IMR-90 (cell line): ENCODE measurements around the gene ENOX1. TPM values are rescaled to one million over a fixed set of nuclear protein-coding genes. Genes with fewer than 3 reads are reported as not detected.

Source experiments
- ATAC-seq: fragments of 200-7000 bp; cut with Tn5 transposase; 2 replicates; pipeline ENCODE4 v1.9.1; 2020; ENCODE audit warnings: low read depth, mild to moderate bottlenecking, moderate library complexity
- BruUV-seq: library from RNA; stranded (reverse); fragments of 400-500 nt; replicated peaks from 2 replicates; lab custom pipeline; 2021; lab: Mats Ljungman, UMichigan
- CTCF ChIA-PET: fragments of 300-600 bp; formaldehyde crosslinking; extraction: SDS; loops from one replicate; lab custom pipeline; 2021; ENCODE audit warnings: antibody characterized with exemption; lab: Yijun Ruan, JAX
- POLR2A ChIA-PET: fragments of 300-600 bp; sonication (Branson Sonifier 250); formaldehyde crosslinking; loops from one replicate; lab custom pipeline; 2022; ENCODE audit warnings: antibody characterized with exemption; ENCODE audit not compliant: unreplicated experiment; lab: Charles Lee
- DNase-seq: peaks from one replicate; pipeline ENCODE4 v3.0.0; 2013
- H2AFZ ChIP-seq: replicated peaks from 2 replicates; pipeline ENCODE3; 2013; ENCODE audit warnings: low read length, mild to moderate bottlenecking; ENCODE audit not compliant: poor library complexity
- H2AK5ac ChIP-seq: 2 replicates; pipeline ENCODE4 v1.6.1; 2013; ENCODE audit warnings: low read depth, low read length, inconsistent platforms
- H2AK9ac ChIP-seq: replicated peaks from 2 replicates; pipeline ENCODE3; 2013; ENCODE audit warnings: mild to moderate bottlenecking, low read depth, low read length, moderate library complexity; ENCODE audit not compliant: poor library complexity
- H2BK120ac ChIP-seq: 2 replicates; pipeline ENCODE4 v1.6.1; 2013; ENCODE audit warnings: low read depth, low read length, inconsistent platforms
- H2BK15ac ChIP-seq: 3 replicates; pipeline ENCODE4 v1.6.1; 2013; ENCODE audit warnings: low read depth, low read length, inconsistent platforms
- H2BK20ac ChIP-seq: 2 replicates; pipeline ENCODE4 v1.6.1; 2013; ENCODE audit warnings: low read depth, mild to moderate bottlenecking, inconsistent platforms, low read length, moderate library complexity
- H2BK5ac ChIP-seq: 2 replicates; pipeline ENCODE4 v1.6.1; 2013; ENCODE audit warnings: mild to moderate bottlenecking, low read depth, low read length, inconsistent platforms; ENCODE audit not compliant: poor library complexity, severe bottlenecking
- H3K14ac ChIP-seq: replicated peaks from 2 replicates; pipeline ENCODE4 v1.6.1; 2013; ENCODE audit warnings: low read depth, low read length, inconsistent platforms
- H3K18ac ChIP-seq: 2 replicates; pipeline ENCODE4 v1.6.1; 2013; ENCODE audit warnings: low read depth, low read length, control low read depth
- H3K23ac ChIP-seq: 2 replicates; pipeline ENCODE4 v1.6.1; 2013; ENCODE audit warnings: low read depth, low read length, inconsistent platforms
- H3K27ac ChIP-seq: 2 replicates; pipeline ENCODE4 v1.5.1; 2013; ENCODE audit warnings: mild to moderate bottlenecking, control low read depth, low read length; ENCODE audit not compliant: insufficient read depth
- H3K27me3 ChIP-seq: 2 replicates; pipeline ENCODE4 v1.6.1; 2013; ENCODE audit warnings: low read length; ENCODE audit not compliant: control insufficient read depth, insufficient read depth
- H3K36me3 ChIP-seq: 2 replicates; pipeline ENCODE4 v1.6.1; 2013; ENCODE audit warnings: low read length, mixed read lengths; ENCODE audit not compliant: control insufficient read depth, insufficient read depth
- H3K4ac ChIP-seq: 2 replicates; pipeline ENCODE4 v1.6.1; 2013; ENCODE audit warnings: low read depth, low read length, inconsistent platforms
- H3K4me1 ChIP-seq: 2 replicates; pipeline ENCODE4 v1.6.1; 2013; ENCODE audit warnings: low read length, mixed read lengths; ENCODE audit not compliant: control insufficient read depth, insufficient read depth
- H3K4me2 ChIP-seq: 2 replicates; pipeline ENCODE4 v1.6.1; 2013; ENCODE audit warnings: low read depth, mild to moderate bottlenecking, control low read depth, low read length, moderate library complexity
- H3K4me3 ChIP-seq: 2 replicates; pipeline ENCODE4 v1.5.1; 2013; ENCODE audit warnings: low read depth, mild to moderate bottlenecking, control low read depth, low read length, moderate library complexity; ENCODE audit not compliant: insufficient read depth
- H3K56ac ChIP-seq: 2 replicates; pipeline ENCODE4 v1.6.1; 2013; ENCODE audit warnings: low read length, inconsistent platforms; ENCODE audit not compliant: insufficient read depth; ENCODE audit errors: extremely low read depth
- H3K79me1 ChIP-seq, 2 experiments: 2 replicates each; pipeline ENCODE4 v1.6.1; 2013; ENCODE audit warnings: low read length in 2 of 2, inconsistent platforms in 1 of 2, low read depth in 1 of 2
- H3K9ac ChIP-seq: 2 replicates; pipeline ENCODE4 v1.6.1; 2013; ENCODE audit warnings: low read depth, low read length, control low read depth
- H3K9me1 ChIP-seq: 2 replicates; pipeline ENCODE4 v1.6.1; 2013; ENCODE audit warnings: low read length, inconsistent platforms; ENCODE audit not compliant: insufficient read depth
- H3K9me3 ChIP-seq: 2 replicates; pipeline ENCODE4 v1.6.1; 2013; ENCODE audit warnings: low read length; ENCODE audit not compliant: control insufficient read depth, insufficient read depth
- H4K20me1 ChIP-seq: 2 replicates; pipeline ENCODE4 v1.6.1; 2013; ENCODE audit warnings: low read length, inconsistent platforms; ENCODE audit not compliant: insufficient read depth
- H4K5ac ChIP-seq: 2 replicates; pipeline ENCODE4 v1.6.1; 2013; ENCODE audit warnings: mild to moderate bottlenecking, low read depth, low read length, control low read depth
- H4K8ac ChIP-seq, 2 experiments: 2 replicates each; pipeline ENCODE4 v1.6.1; 2013; ENCODE audit warnings: low read depth in 2 of 2, low read length in 2 of 2, control low read depth in 1 of 2, inconsistent platforms in 1 of 2
- H4K91ac ChIP-seq: 2 replicates; pipeline ENCODE4 v1.6.1; 2013; ENCODE audit warnings: low read depth, low read length, inconsistent platforms; ENCODE audit not compliant: insufficient read depth
- MXI1 ChIP-seq: IDR thresholded peaks from 2 replicates; pipeline ENCODE4 v1.6.1; 2012; ENCODE audit warnings: low read depth, mild to moderate bottlenecking, low read length, moderate library complexity, borderline replicate concordance
- SMC3 ChIP-seq: fragments of 150-350 bp; IDR thresholded peaks from 2 replicates; pipeline ENCODE4 v1.6.1; 2016; ENCODE audit warnings: low read depth, mild to moderate bottlenecking, antibody characterized with exemption, low read length, moderate library complexity
- WGBS, 2 experiments: methylation state at CpG; one replicate each; pipeline versions ENCODE4 v1.1.5 to v1.1.7; 2013; ENCODE audit warnings: missing lambda C conversion rate in 2 of 2; ENCODE audit not compliant: insufficient read length in 1 of 2; ENCODE audit errors: extremely low coverage in 2 of 2; 5-methylcytosine and 5-hydroxymethylcytosine counted together
- dilution Hi-C: fragments of 300-500 bp; cut with HindIII; formaldehyde crosslinking; loops from one replicate; pipeline ENCODE4 v1.14.3; 2018; ENCODE audit warnings: low sequenced_read_pairs; ENCODE audit not compliant: unreplicated experiment
- in situ Hi-C: fragments of 300-500 bp; cut with MboI; formaldehyde crosslinking; loops from 3 replicates; pipeline ENCODE4 v1.14.3; 2019; ENCODE audit warnings: low sequenced_read_pairs, inconsistent platforms, mixed read lengths
- intact Hi-C: fragments of 100-400 bp; cut with micrococcal nuclease; formaldehyde crosslinking; loops from 2 replicates; pipeline ENCODE4 v1.10.0; 2022
- polyA plus RNA-seq, 3 experiments: library from polyadenylated mRNA; depleted of rRNA; stranded (reverse); fragments of >200 nt; gene quantifications; 2 replicates each; pipeline ENCODE4 v1.2.3, GENCODE V29; 2012; ENCODE audit warnings: low replicate concordance in 1 of 3
- total RNA-seq: library from RNA; depleted of rRNA; stranded (reverse); fragments of >200 nt; gene quantifications from 2 replicates; pipeline ENCODE4 v1.2.3, GENCODE V29; 2012
- TF ChIP-seq, protein P1 (sequence below): fragments of 150-350 bp; IDR thresholded peaks from 2 replicates; pipeline ENCODE4 v1.6.1; 2017; ENCODE audit warnings: mild to moderate bottlenecking, antibody characterized with exemption, low read length, low read depth

Gene ENOX1
- total and polyA plus RNA-seq, 2 of the 4 experiments (the other 2 are of a cell fraction), result 0.99 to 1.3 TPM

DNA sequence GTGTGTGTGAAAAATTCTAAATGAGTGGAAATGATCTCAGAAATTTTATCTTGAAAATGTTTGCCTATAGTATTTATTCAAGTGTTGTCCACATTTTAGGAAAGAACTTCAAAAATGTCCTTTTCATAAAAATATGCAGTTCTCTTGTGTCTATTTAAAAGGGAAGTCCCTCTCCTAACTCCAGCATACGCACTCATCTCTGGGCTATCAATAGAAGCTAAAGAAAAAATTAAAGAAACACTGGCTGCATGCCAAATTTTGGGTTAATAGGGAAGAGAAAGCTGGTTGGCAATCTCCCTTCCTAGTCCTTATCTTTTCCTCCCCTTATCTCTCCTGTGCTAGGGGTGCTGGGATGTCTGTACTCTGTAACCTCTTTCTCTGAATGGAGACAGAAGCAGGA is 313.3 kb downstream of the ENOX1 start:
- DNase-seq (no peak), ATAC-seq (no peak)
- no peak overlapping the region for H2BK15ac ChIP-seq
- no peak overlapping the region for H3K4ac ChIP-seq
- H2BK5ac ChIP-seq, result no peak overlapping the region
- no peaks in the 10 kb centered on the region for H3K9me1 ChIP-seq
- CTCF ChIA-PET, result no interaction called here
- no peaks in the 10 kb centered on the region for H4K20me1 ChIP-seq
- H3K4me1 ChIP-seq, result no peaks in the 10 kb centered on the region
- no peak overlapping the region for H2AFZ ChIP-seq
- no peaks in the 10 kb centered on the region for H3K79me1 ChIP-seq
- H4K91ac ChIP-seq, result no peak overlapping the region
- no peak overlapping the region for H4K8ac ChIP-seq
- no peak overlapping the region for H2BK20ac ChIP-seq
- no peak overlapping the region for H3K14ac ChIP-seq
- H3K23ac ChIP-seq, result no peak overlapping the region
- dilution Hi-C loops, result no loop called here
- no peak overlapping the region for H3K27ac ChIP-seq
- no peaks in the 10 kb centered on the region for H3K36me3 ChIP-seq
- POLR2A ChIA-PET, result no interaction called here
- no peak overlapping the region for H2AK9ac ChIP-seq
- no peak overlapping the region for H3K9ac ChIP-seq
- no peak overlapping the region for H3K18ac ChIP-seq
- in situ Hi-C loops, result no loop called here
- no peak overlapping the region for H2BK120ac ChIP-seq
- BruUV-seq, result no TSS peak
- intact Hi-C loops, result no loop called here
- no CpG with 5 or more reads among the region's 1 CpG for WGBS, 2 experiments
- no peaks in the 10 kb centered on the region for H3K9me3 ChIP-seq
- no peak overlapping the region for H3K4me2 ChIP-seq
- H3K56ac ChIP-seq, result no peak overlapping the region
- H3K27me3 ChIP-seq, result no peaks in the 10 kb centered on the region
- H4K5ac ChIP-seq, result no peak overlapping the region
- no peak overlapping the region for H3K4me3 ChIP-seq
- TF ChIP-seq, protein P1, sequence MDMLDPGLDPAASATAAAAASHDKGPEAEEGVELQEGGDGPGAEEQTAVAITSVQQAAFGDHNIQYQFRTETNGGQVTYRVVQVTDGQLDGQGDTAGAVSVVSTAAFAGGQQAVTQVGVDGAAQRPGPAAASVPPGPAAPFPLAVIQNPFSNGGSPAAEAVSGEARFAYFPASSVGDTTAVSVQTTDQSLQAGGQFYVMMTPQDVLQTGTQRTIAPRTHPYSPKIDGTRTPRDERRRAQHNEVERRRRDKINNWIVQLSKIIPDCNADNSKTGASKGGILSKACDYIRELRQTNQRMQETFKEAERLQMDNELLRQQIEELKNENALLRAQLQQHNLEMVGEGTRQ, result no peak
- no peak for TF ChIP-seq MXI1
- no peak for TF ChIP-seq SMC3
- H2AK5ac ChIP-seq, result no peak overlapping the region
